Panc1 (cell line): ENCODE results near the gene PRH2. TPM values are rescaled to one million over a fixed set of nuclear protein-coding genes. Genes with fewer than 3 reads are reported as not detected.

Experiments used
- ATAC-seq: fragments of 200-7000 bp; cut with Tn5 transposase; 2 replicates; pipeline ENCODE4 v1.9.1; 2020; ENCODE audit warnings: mild to moderate bottlenecking, moderate library complexity
- BruUV-seq: library from RNA; stranded (reverse); fragments of 400-500 nt; replicated peaks from 2 replicates; lab custom pipeline; 2021; lab: Mats Ljungman, UMichigan
- CTCF ChIA-PET: fragments of 300-600 bp; sonication (Branson Sonifier 250); formaldehyde crosslinking; loops from one replicate; lab custom pipeline; 2022; ENCODE audit warnings: antibody characterized with exemption; lab: Charles Lee
- POLR2A ChIA-PET: fragments of 300-600 bp; sonication (Branson Sonifier 250); formaldehyde crosslinking; loops from one replicate; lab custom pipeline; 2022; ENCODE audit warnings: antibody characterized with exemption; lab: Charles Lee
- DNase-seq: peaks from one replicate; pipeline ENCODE4 v3.0.0-alpha.2; 2010; ENCODE audit warnings: low read depth, low spot score
- H3K27ac ChIP-seq: 2 replicates; pipeline ENCODE4 v1.5.1; 2011; ENCODE audit warnings: mild to moderate bottlenecking, low read length, inconsistent platforms
- H3K27me3 ChIP-seq: fragments of 200-500 bp; sonication (Bioruptor generic); 2 replicates; pipeline ENCODE4 v1.6.0; 2014; ENCODE audit warnings: low read length, inconsistent platforms; ENCODE audit not compliant: control insufficient read depth, insufficient read depth
- H3K36me3 ChIP-seq: fragments of 200-500 bp; sonication (Bioruptor generic); 2 replicates; pipeline ENCODE4 v1.5.1; 2014; ENCODE audit warnings: inconsistent platforms, mild to moderate bottlenecking, low read length, moderate library complexity; ENCODE audit not compliant: control insufficient read depth, insufficient read depth
- H3K4me1 ChIP-seq: 2 replicates; pipeline ENCODE4 v1.5.1; 2011; ENCODE audit warnings: inconsistent platforms, mild to moderate bottlenecking, low read length, moderate library complexity; ENCODE audit not compliant: control insufficient read depth, insufficient read depth
- H3K4me3 ChIP-seq, 2 experiments: 2 replicates each; pipeline ENCODE4 v1.5.1; 2011 to 2012; ENCODE audit warnings: low read depth in 2 of 2, low read length in 2 of 2, mild to moderate bottlenecking in 2 of 2, inconsistent platforms in 1 of 2, moderate library complexity in 1 of 2
- H3K9me3 ChIP-seq: fragments of 200-500 bp; sonication (Bioruptor generic); 2 replicates; pipeline ENCODE4 v1.5.1; 2014; ENCODE audit warnings: low read depth, mild to moderate bottlenecking, inconsistent platforms, low read length, moderate library complexity; ENCODE audit not compliant: control insufficient read depth, insufficient read depth
- CTCF ChIP-seq: fragments of 450-650 bp; IDR thresholded peaks from 2 replicates; pipeline ENCODE4 v1.5.1; 2017; ENCODE audit warnings: mild to moderate bottlenecking
- POLR2AphosphoS5 ChIP-seq: IDR thresholded peaks from 2 replicates; pipeline ENCODE4 v1.6.1; 2012; ENCODE audit warnings: mild to moderate bottlenecking, low read depth, low read length, moderate library complexity
- REST ChIP-seq, 2 experiments: IDR thresholded peaks; 2 replicates each; pipeline ENCODE4 v1.6.1; 2011 to 2012; ENCODE audit warnings: low read depth in 2 of 2, control low read depth in 1 of 2, low read length in 1 of 2, mild to moderate bottlenecking in 1 of 2, moderate library complexity in 1 of 2; ENCODE audit not compliant: insufficient read depth in 1 of 2
- SIN3A ChIP-seq: IDR thresholded peaks from 2 replicates; pipeline ENCODE4 v1.6.1; 2012; ENCODE audit warnings: low read depth, mild to moderate bottlenecking, low read length, moderate library complexity, borderline replicate concordance; ENCODE audit not compliant: insufficient read depth
- TCF7L2 ChIP-seq: IDR thresholded peaks from 2 replicates; pipeline ENCODE4 v1.6.1; 2011; ENCODE audit warnings: mild to moderate bottlenecking, low read depth, low read length, inconsistent platforms
- in situ Hi-C: cut with HindIII; loops from 2 replicates; pipeline ENCODE4 v1.10.0; 2016; ENCODE audit warnings: low sequenced_read_pairs, low pct_unique_long_range_greater_than_20kb
- intact Hi-C: fragments of 100-400 bp; cut with micrococcal nuclease; formaldehyde crosslinking; loops from one replicate; pipeline ENCODE4 v1.10.0; 2022; ENCODE audit not compliant: unreplicated experiment
- total RNA-seq: library from RNA; stranded (reverse); gene quantifications from one replicate; pipeline ENCODE4 v1.2.1, GENCODE V29; 2021; ENCODE audit not compliant: unreplicated experiment

The PRH2 gene
- total RNA-seq, 1 experiment from 2014 or later: not detected

- no peak overlapping the region for H3K27ac ChIP-seq
- TF ChIP-seq CTCF: no peak
- no peak for TF ChIP-seq TCF7L2
- TF ChIP-seq SIN3A: no peak
- TF ChIP-seq POLR2AphosphoS5: no peak
- no peak for TF ChIP-seq REST (IDR thresholded peaks at IDR 0.05; ENCODE audit: insufficient read depth in 1 of 2, low read depth in 2 of 2, low read length in 1 of 2)
- no peaks in the 10 kb centered on the region for H3K36me3 ChIP-seq
- in situ Hi-C loops (no loop called here), intact Hi-C loops (no loop called here)
- no peak for DNase-seq
- BruUV-seq: no TSS peak
- H3K4me1 ChIP-seq: no peaks in the 10 kb centered on the region
- H3K4me3 ChIP-seq: no peak overlapping the region
- H3K27me3 ChIP-seq: no peaks in the 10 kb centered on the region
- POLR2A ChIA-PET: no interaction called here
- CTCF ChIA-PET: no interaction called here
- no peak for ATAC-seq
- no peaks in the 10 kb centered on the region for H3K9me3 ChIP-seq
Measured at GRCh38 chr12:10974965-10975364, 45.9 kb downstream of the PRH2 start.

GRCh38 chr12:10982244-10982643 is 53.2 kb downstream of the PRH2 start:
- Histone ChIP-seq H3K9me3 (no peaks in the 10 kb centered on the region), H3K36me3 (no peaks in the 10 kb centered on the region), H3K4me3 (no peak overlapping the region), H3K4me1 (no peaks in the 10 kb centered on the region), H3K27ac (no peak overlapping the region), H3K27me3 (no peaks in the 10 kb centered on the region)
- BruUV-seq: no TSS peak
- in situ Hi-C loops: no loop called here
- intact Hi-C loops: no loop called here
- no peak for TF ChIP-seq TCF7L2
- no peak for TF ChIP-seq CTCF
- TF ChIP-seq SIN3A: no peak
- DNase-seq: no peak
- ChIA-PET CTCF (no interaction called here), POLR2A (no interaction called here)
- no peak for ATAC-seq

Other genes starting within 250 kb of the PRH2 start
- gene YBX3, start 205.9 kb upstream of the PRH2 start, total RNA-seq: 155 TPM
- gene TAS2R7, start 126.6 kb upstream of the PRH2 start, total RNA-seq: not detected
- not detected for gene TAS2R8, start 122.0 kb upstream of the PRH2 start, total RNA-seq
- gene TAS2R9, start 119.1 kb upstream of the PRH2 start, total RNA-seq: not detected
- gene TAS2R10, start 102.9 kb upstream of the PRH2 start, total RNA-seq: 0.23 TPM
- 1.1 TPM for gene PRR4, start 79.8 kb upstream of the PRH2 start, total RNA-seq
- gene PRH1, start 45.0 kb upstream of the PRH2 start, total RNA-seq: 10.5 TPM
- 0.39 TPM for gene TAS2R13, start 19.7 kb upstream of the PRH2 start, total RNA-seq
- 1.4 TPM for gene TAS2R14, start 10.0 kb downstream of the PRH2 start, total RNA-seq
- 0.18 TPM for gene TAS2R50, start 57.7 kb downstream of the PRH2 start, total RNA-seq
- 0.95 TPM for gene TAS2R20, start 69.1 kb downstream of the PRH2 start, total RNA-seq
- 1.1 TPM for gene TAS2R19, start 93.4 kb downstream of the PRH2 start, total RNA-seq
- gene TAS2R31, start 102.2 kb downstream of the PRH2 start, total RNA-seq: 1.3 TPM
- gene TAS2R46, start 133.1 kb downstream of the PRH2 start, total RNA-seq: 0.46 TPM
- gene TAS2R43, start 163.1 kb downstream of the PRH2 start, total RNA-seq: 0.36 TPM
- 0.74 TPM for gene TAS2R30, start 205.4 kb downstream of the PRH2 start, total RNA-seq
- 6.0 TPM for gene SMIM10L1, start 242.0 kb downstream of the PRH2 start, total RNA-seq